OCI-LY3 (cell line): ENCODE results near the gene NEIL3.

Source experiments
- CTCF ChIP-seq: fragments of 200-600, 300-600 bp; sonication (generic); IDR thresholded peaks from 2 replicates; pipeline ENCODE4 v1.5.1; 2014; ENCODE audit warnings: antibody characterized with exemption, low read length, low read depth
- EZH2phosphoT487 ChIP-seq: fragments of 200-600 bp; shearing (Covaris generic); IDR thresholded peaks from 2 replicates; pipeline ENCODE4 v1.6.1; 2018; ENCODE audit warnings: antibody characterized with exemption, mixed run types, low read depth

DNA sequence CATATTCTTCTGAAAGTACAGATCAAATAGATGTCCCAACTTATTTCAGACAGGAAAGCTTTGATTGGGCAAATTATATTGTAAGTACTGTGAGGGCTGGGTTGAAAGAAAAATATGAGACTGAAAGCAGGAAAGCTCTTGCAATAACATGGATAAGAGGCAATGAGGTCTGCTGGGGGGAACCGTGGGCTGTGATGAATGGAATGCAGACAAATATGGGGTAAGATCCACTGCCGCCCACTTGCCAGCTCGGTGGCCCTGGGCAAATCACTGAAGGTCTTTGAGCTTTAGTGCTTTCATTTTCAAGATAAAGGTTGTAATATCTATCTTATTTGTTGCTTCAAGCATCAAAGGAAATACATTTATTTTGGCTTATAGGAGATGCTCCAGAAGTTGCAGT, 81.6 kb downstream of the NEIL3 start:
- TF ChIP-seq EZH2phosphoT487 (no peak), CTCF (no peak)
